Head of caudate nucleus (tissue), 42 donors: Measurements from ENCODE around the gene CACNA1B.
A peak's percentile ranks its signal among the peaks of the same experiment; 100 is the strongest.

Source experiments
- DNase-seq, 42 donors: peaks; one replicate each; pipeline versions ENCODE4 v3.0.0 to v3.0.0-alpha.2; 2020 to 2021; ENCODE audit warnings: mixed read lengths in 7 of 42
- intact Hi-C: fragments of 100-400 bp; cut with DNase I; formaldehyde crosslinking; loops from one replicate; pipeline ENCODE4 v1.15.0; 2022

CACNA1B gene

GRCh38 chr9:137987244-137988030 lies 109.9 kb downstream of the CACNA1B start:
- intact Hi-C loops, result no loop called here
- DNase-seq, result peak in 7 of 42 donors; percentile 4 to 30 (median 20)

- peak in 8 of 42 donors; percentile 3 to 31 (median 12) for DNase-seq
- intact Hi-C loops, result no loop called here
Observed at GRCh38 chr9:137988051-137988450, 110.5 kb downstream of the CACNA1B start.

- intact Hi-C loops, result no loop called here
- peak in 5 of 42 donors; percentile 2 to 21 (median 6) for DNase-seq
Observed at GRCh38 chr9:137988701-137989100, 111.1 kb downstream of the CACNA1B start.

DNA sequence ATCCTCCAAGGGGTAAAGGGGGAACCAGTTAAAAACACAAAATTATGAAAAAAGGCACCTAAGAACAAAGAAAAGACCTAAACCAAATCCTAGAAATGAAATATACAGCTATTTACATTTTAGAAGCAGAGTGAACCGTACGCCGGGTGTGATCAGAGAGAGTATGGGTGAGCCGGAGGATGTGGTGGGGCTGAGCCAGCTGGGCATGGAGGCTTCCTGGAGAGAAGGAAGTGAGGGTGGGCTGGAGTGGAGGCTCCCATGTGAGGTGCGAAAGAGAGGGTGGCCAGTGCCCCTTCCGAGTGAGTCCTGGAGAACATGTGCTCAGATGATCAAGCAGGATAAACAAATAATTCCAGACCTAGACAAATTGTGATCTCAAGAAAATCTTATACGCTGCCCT lies 111.6 kb downstream of the CACNA1B start:
- intact Hi-C loops, result no loop called here
- peak in 7 of 42 donors; percentile 1 to 29 (median 5) for DNase-seq

DNA sequence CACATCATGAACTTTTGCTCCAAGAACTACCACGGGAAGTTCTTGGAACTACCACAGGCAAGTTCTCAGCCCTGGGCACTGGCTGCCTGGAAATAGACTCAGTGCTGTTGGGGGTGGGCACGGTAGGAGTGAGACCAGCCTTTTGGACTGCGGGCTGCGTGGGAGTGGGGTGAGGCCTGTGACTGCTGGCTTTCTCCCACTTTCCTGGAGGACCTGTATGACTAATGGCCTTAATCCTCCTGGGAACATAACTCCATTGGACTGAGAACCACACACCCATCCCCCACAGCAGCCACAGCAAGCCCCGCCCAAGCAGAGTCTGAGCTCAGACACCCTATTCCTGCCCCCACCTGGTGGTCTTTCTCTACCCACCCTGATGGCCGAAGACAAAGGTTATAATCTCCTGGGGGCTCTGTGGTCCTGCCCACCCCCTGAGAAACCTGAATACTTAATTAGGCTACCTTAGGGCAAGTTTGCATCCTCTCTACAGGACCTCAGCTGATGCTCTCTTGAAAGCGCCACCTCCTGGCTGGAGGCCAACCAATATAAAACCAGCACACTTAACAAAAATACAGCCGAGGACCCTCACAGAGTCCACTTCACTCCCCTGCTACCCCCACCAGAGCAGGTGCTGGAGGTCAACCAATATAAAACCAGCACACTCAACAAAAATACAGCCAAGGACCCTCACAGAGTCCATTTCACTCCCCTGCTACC lies 112.6 kb downstream of the CACNA1B start:
- intact Hi-C loops, result no loop called here
- peak in 9 of 42 donors; percentile 1 to 34 (median 6) for DNase-seq

DNA sequence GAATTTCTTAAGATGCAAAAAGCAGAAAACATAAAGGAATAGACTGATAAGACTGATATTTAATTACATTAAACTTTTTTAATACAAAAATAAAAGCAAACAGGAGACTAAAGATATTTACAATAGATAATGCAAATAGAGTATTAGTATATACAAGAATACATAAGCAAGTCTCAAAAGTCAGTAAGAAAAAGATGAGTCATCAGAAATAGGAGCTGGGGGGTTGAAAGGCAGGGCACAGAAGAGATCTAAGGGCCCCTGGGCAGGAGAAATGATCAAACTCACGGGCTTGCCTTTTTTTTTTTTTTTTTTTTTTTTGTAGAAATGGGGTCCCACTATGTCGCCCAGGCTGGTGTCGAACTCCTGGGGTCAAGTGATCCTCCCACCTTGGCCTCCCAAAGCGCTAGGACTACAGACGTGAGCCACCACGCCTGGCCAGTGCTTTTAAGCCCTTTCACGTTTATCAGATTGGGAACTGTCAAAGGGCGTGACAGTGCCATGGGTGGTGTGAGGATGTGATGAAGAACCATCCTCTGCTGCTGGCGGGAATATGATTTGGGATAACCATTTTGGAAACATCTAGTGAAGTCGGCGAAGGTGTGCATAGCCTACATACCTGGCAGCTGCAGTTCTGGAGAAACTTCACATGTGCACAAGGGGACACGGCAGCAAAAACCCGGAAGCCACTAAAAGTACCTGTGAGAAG lies 126.1 kb downstream of the CACNA1B start:
- peak in 8 of 42 donors; percentile 4 to 35 (median 22) for DNase-seq
- intact Hi-C loops, result no loop called here

DNA sequence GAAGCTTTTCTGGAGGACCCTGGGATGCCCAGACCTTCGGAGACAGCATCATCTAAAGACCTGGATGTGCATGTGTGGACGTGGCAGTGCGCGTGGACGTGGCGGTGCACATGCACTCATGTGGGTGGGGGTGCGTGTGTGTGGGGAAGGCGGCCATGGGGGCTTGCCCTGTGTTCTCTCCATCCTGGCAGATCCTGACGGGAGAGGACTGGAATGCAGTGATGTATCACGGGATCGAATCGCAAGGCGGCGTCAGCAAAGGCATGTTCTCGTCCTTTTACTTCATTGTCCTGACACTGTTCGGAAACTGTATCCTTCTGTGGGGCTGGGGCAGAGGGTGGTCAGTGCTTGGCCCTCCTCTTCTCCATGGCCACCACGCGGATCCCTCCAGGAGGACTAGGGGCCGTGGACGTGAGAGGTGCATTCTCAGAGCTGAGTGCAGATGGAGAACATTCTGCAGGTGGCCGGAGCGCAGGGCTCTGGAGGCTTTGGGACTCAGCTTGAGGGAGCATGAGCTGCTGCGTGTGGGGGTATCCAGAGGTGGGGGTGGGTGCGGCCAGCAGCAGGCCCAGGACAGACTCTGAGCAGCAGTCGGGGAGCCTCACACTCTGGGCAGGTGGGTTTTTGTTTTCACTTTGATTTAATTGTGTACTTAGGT lies 129.1 kb downstream of the CACNA1B start:
- intact Hi-C loops, result no loop called here
- peak in 15 of 42 donors; percentile 5 to 39 (median 20) for DNase-seq

- DNase-seq, result peak in 12 of 42 donors; percentile 2 to 27 (median 10)
- intact Hi-C loops, result no loop called here
Observed at GRCh38 chr9:138007566-138007917, 130.0 kb downstream of the CACNA1B start.

DNA sequence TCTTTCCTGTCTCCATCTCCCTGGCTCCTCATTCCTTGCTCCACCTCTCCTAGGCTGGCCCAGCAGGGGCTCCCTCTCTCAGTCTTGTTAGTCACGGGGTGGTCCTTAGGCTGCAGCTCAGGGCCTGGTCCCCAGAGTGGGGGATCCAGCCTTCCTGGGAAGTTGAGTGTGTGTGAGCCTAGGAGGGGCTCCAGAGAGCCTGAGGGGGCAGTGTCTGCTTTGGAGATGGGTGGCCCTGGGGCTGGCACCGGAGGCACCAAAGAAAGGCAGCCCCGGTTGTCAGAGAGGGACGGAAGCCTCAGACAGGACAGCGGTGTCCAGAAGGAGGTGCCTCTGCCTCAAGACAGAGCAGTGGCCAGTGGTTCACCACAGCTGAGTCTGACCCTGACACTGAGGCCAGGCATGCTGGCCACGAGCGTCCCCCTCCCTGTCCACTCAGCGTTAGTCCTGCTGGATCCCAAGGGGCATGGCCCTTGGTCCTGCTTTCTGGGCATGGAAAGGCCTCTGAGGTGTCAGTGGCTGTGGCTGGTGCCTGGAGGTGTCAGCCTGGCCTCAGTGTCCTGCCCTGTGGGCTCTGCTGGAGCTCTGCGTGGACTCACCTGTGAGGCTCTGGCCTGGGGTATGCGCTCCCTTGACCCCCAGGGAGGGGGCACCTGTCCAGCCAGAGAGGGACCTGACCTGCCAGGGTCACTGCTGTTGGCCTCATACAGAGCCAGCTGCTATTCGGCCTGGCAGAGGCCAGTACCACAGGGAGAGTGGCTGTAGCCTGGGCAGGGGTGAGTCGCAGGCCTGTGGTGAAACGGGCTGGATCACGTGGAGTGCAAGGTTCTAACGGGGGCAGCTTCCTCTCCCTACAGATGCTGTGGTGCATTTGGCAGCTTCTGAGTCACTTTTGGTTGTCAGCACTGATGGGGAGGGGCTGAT lies 130.6 kb downstream of the CACNA1B start:
- intact Hi-C loops, result no loop called here

GRCh38 chr9:138009016-138009802 lies 131.6 kb downstream of the CACNA1B start:
- intact Hi-C loops, result no loop called here
- DNase-seq, result peak in 10 of 42 donors; percentile 5 to 39 (median 18)

More for the DNA sequence above, 130.6 kb downstream of the CACNA1B start:
- DNase-seq, result peak in 15 of 42 donors; percentile 3 to 37 (median 11)

DNA sequence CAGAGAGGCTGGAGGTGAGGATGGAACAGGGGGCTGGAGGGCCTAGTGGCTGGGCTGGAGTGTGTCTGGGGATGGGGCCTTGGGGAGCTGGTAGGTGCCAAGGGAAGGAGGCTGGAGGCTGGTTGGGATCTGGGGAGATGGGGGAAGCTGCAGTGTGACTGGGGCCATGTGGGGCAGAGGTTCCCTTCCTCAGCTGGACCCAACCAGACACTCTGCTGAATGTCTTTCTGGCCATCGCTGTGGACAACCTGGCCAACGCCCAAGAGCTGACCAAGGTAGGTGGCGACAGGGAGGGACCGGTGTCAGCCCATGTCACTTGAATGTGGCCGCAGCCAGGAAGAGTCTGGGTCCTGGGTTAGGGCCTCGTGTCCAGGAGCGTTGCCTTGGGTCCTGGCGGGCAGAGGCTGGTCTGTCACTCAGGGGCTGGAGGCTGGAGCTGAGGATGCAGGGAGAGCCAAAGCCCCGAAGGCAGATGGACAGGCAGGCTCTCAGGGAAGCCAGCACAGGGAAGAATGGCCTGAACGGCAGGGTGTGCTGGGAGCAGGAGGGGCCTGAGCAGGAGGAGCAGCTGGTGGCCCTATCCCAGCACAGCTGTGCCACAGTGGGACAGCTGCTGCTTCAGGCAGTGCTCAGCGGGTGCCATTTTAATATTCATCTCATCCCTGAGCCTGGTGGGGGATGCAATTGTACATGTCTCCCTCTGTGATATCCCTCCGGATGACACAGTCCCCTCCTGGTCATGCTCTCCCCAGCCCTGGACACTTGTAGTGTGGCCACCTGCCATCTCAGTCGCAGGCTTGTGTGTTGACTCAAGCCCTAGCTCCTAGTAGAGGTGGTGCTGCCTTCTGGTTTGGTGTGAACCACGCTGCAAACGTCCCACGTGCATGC lies 132.5 kb downstream of the CACNA1B start:
- intact Hi-C loops, result no loop called here
- DNase-seq, result peak in 16 of 42 donors; percentile 5 to 42 (median 21)

DNA sequence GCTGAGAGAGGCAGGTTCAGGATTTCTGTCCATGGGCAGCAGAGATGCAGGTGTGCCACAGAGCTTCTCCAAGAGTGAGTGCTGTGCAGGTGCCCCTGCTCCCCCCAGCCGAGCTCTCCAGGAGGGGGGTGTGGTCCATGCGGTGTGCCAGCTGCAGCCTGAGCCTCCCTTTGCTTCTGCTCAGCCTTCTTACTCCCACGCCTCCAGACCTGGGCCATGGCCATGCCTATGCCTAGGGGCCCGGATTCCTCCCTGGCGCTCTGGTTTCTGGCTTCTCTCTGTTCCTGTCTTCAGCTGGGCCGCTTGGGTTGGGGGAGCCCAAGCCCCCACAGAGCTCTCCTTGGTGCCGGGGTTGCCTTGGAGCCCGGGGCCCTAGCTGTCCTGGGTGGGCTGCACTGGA lies 133.3 kb downstream of the CACNA1B start:
- peak in 5 of 42 donors; percentile 2 to 26 (median 12) for DNase-seq

GRCh38 chr9:138011951-138012500 lies 134.4 kb downstream of the CACNA1B start:
- DNase-seq, result peak in 3 of 42 donors; percentile 7 to 17 (median 12)
- intact Hi-C loops, result no loop called here

More for the DNA sequence above, 133.3 kb downstream of the CACNA1B start:
- intact Hi-C loops, result no loop called here

DNA sequence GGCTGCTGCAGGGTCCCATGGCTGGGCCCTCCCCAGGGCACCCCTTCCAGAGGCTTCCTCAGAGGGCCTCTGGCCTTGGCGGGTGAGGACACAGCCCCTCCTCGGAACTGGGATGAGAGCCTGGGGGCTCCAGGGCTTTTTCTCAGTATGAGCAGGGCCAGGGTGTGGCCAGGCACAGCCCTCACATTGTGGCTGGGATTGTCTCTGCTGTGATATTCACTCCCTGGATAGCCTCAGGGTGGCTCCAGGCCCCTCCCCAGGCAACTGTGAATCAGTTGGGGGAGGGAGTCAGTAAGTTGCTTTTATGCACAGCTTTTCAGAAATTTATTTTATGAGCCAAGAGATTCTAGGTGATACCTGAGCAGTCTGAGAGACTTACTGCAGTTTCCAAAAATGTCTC lies 135.7 kb downstream of the CACNA1B start:
- DNase-seq, result no peak

DNA sequence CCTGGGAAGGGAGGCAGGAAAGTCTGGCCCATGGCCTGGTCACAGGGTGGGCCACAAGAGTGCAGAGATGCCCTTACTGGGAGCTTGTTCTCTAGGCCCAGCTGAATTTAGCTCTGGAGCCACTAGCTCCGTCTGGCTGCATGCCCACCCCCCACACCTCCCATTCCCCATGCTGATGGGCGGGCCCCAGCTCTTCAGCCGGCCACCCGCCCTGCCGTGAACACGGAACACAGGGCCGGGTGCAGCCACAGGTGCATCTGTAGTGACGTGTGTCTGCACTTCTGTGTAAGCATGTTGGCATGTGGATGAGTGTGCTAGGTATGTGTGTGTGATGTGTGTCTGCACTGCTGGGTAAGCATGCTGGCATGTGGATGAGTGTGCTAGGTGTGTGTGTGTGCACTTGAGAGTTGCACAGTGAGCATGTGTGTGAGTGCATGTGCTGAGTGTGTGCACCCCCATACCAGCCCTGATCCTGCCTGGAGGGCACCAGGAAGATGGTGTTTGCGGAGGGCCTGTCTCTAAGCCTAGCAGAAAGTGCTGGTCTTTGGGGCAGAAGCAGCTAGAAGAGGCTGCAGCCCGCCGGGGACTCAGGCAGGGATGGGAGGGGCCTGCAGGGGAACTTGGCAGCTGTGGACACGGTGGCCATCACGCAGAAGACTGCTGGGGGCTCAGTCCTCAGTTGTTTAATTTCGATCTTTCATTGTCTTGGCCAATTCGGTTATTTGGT lies 136.4 kb downstream of the CACNA1B start:
- DNase-seq, result peak in 3 of 42 donors; percentile 5 to 36 (median 9)
- intact Hi-C loops, result no loop called here

More for the DNA sequence above, 135.7 kb downstream of the CACNA1B start:
- intact Hi-C loops, result no loop called here
